Epithelial cell of proximal tubule (primary cell): ENCODE measurements around the gene MPP3. TPM values are rescaled to one million over a fixed set of nuclear protein-coding genes. Genes with fewer than 3 reads are reported as not detected.

Source experiments
- DNase-seq: peaks from one replicate; pipeline ENCODE4 v3.0.0-alpha.2; 2011; ENCODE audit warnings: low read depth
- H3K4me3 ChIP-seq: 2 replicates; pipeline ENCODE4 v1.5.1; 2011; ENCODE audit warnings: low read depth, mild to moderate bottlenecking, low read length
- CTCF ChIP-seq: conservative IDR thresholded peaks from 2 replicates; pipeline ENCODE4 v1.5.1; 2012; ENCODE audit warnings: low read depth, mild to moderate bottlenecking, low read length
- total RNA-seq: library from RNA; depleted of rRNA; stranded (reverse); fragments of >200 nt; gene quantifications from 2 replicates; pipeline ENCODE4 v1.2.3, GENCODE V29; 2015

MPP3 gene
- total RNA-seq, 1 donor from 2014 or later, result 10.8 TPM

GRCh38 chr17:43758086-43758485 is 74.9 kb downstream of the MPP3 start:
- no peak overlapping the region for H3K4me3 ChIP-seq
- no peak for DNase-seq
- TF ChIP-seq CTCF, result no peak

- H3K4me3 ChIP-seq, result no peak overlapping the region
- DNase-seq, result no peak
- TF ChIP-seq CTCF, result no peak
These were observed 75.7 kb downstream of the MPP3 start for GRCh38 chr17:43757171-43757660.

- H3K4me3 ChIP-seq, result no peak overlapping the region
- no peak for DNase-seq
- TF ChIP-seq CTCF, result no peak
These were observed 76.7 kb downstream of the MPP3 start for GRCh38 chr17:43756201-43756600.

GRCh38 chr17:43755389-43755875 is 77.5 kb downstream of the MPP3 start:
- TF ChIP-seq CTCF, result no peak
- H3K4me3 ChIP-seq, result peak overlapping the region; percentile 24
- no peak for DNase-seq

- TF ChIP-seq CTCF, result no peak
- H3K4me3 ChIP-seq, result peak overlapping the region; percentile 24
- no peak for DNase-seq
These were observed 78.0 kb downstream of the MPP3 start for GRCh38 chr17:43754947-43755346.

GRCh38 chr17:43753493-43754129 is 79.3 kb downstream of the MPP3 start:
- TF ChIP-seq CTCF, result no peak
- DNase-seq, result no peak
- no peak overlapping the region for H3K4me3 ChIP-seq

Other genes starting within 250 kb of the MPP3 start
- gene MEOX1, start 171.2 kb downstream of the MPP3 start, total RNA-seq, result not detected in 2 replicates
- not detected in 2 replicates for gene SOST, start 74.4 kb downstream of the MPP3 start, total RNA-seq
- 46.3 and 47.5 TPM in 2 replicates for gene DUSP3, start 54.2 kb downstream of the MPP3 start, total RNA-seq
- not detected in 2 replicates for gene CFAP97D1, start 52.7 kb downstream of the MPP3 start, total RNA-seq
- gene CD300LG, start 14.0 kb upstream of the MPP3 start, total RNA-seq, result not detected in 2 replicates
- gene MPP2, start 74.4 kb upstream of the MPP3 start, total RNA-seq, result 2.5 and 14.1 TPM in 2 replicates
- gene PPY, start 109.3 kb upstream of the MPP3 start, total RNA-seq, result not detected in 2 replicates
- gene PYY, start 120.8 kb upstream of the MPP3 start, total RNA-seq, result not detected in 2 replicates
- 14.1 and 21.0 TPM in 2 replicates for gene NAGS, start 171.5 kb upstream of the MPP3 start, total RNA-seq
- 38.2 and 42.9 TPM in 2 replicates for gene TMEM101, start 181.8 kb upstream of the MPP3 start, total RNA-seq
- gene LSM12, start 233.5 kb upstream of the MPP3 start, total RNA-seq, result 58.5 and 75.8 TPM in 2 replicates
- gene G6PC3, start 237.6 kb upstream of the MPP3 start, total RNA-seq, result 42.4 and 56.7 TPM in 2 replicates